Nasal cavity respiratory epithelium epithelial cell of viscerocranial mucosa (primary cell): ENCODE measurements around the gene LMX1B. TPM values are rescaled to one million over a fixed set of nuclear protein-coding genes. Genes with fewer than 3 reads are reported as not detected.

Experiments used
- total RNA-seq: library from RNA; depleted of rRNA; stranded (reverse); fragments of >200 nt; gene quantifications from 2 replicates; pipeline ENCODE4 v1.2.3, GENCODE V29; 2014

LMX1B gene
- under 0.01 and 0.14 TPM in 2 replicates for total RNA-seq

GRCh38 chr9:126613651-126614050 lies at the start of gene LMX1B:
LMX1B (plus strand) TSS chr9:126613928; CDS start chr9:126614450, 522 bp downstream.

Other genes with a start within 250 kb of the LMX1B start
- gene ZBTB43, start 191.1 kb downstream of the LMX1B start, total RNA-seq: 33.0 and 54.7 TPM in 2 replicates
- gene ZBTB34, start 246.7 kb downstream of the LMX1B start, total RNA-seq: 7.2 and 13.9 TPM in 2 replicates